Measurements from ENCODE around the gene OSBPL3. TPM values are rescaled to one million over a fixed set of nuclear protein-coding genes. Genes with fewer than 3 reads are reported as not detected.

The OSBPL3 gene
- total RNA-seq, 1 donor from 2014 or later: 9.0 TPM

DNA sequence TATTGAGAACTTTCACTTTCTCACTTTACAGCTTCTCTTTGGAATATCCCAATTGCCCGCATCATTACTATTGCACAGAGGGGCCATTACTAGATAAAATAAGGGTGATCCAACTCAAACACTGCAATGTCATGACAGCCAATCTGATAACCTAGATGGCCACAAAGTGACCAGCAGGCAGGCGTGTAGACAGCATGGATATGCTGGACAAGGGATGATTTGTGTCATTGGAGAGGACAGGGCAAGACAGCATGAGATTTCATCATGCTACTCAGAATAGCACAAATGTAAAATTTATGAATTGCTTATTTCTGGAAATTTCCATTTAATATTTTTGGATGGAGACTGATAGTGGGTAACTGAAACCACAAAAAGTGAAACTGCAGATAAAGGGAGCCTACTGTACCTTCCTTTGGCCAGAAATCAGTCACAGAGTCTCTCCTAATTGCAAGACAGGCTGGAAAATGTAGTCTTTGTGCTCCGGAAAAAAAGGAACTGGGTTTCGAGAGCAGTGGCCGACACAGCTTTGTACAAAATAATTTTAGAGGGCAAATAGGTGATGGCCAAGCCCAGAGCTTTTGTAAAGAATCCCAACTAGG is 216.6 kb downstream of the OSBPL3 start:
- no peak for ATAC-seq
- no peak for DNase-seq
- intact Hi-C loops (cut with micrococcal nuclease): no loop called here

- no peak for ATAC-seq
- no peak for DNase-seq
- intact Hi-C loops (cut with micrococcal nuclease): no loop called here
These were observed 217.2 kb downstream of the OSBPL3 start for GRCh38 chr7:24762771-24763170.

- no peak for DNase-seq
- ATAC-seq: no peak
- intact Hi-C loops (cut with micrococcal nuclease): no loop called here
These were observed 219.0 kb downstream of the OSBPL3 start for GRCh38 chr7:24760968-24761367.

DNA sequence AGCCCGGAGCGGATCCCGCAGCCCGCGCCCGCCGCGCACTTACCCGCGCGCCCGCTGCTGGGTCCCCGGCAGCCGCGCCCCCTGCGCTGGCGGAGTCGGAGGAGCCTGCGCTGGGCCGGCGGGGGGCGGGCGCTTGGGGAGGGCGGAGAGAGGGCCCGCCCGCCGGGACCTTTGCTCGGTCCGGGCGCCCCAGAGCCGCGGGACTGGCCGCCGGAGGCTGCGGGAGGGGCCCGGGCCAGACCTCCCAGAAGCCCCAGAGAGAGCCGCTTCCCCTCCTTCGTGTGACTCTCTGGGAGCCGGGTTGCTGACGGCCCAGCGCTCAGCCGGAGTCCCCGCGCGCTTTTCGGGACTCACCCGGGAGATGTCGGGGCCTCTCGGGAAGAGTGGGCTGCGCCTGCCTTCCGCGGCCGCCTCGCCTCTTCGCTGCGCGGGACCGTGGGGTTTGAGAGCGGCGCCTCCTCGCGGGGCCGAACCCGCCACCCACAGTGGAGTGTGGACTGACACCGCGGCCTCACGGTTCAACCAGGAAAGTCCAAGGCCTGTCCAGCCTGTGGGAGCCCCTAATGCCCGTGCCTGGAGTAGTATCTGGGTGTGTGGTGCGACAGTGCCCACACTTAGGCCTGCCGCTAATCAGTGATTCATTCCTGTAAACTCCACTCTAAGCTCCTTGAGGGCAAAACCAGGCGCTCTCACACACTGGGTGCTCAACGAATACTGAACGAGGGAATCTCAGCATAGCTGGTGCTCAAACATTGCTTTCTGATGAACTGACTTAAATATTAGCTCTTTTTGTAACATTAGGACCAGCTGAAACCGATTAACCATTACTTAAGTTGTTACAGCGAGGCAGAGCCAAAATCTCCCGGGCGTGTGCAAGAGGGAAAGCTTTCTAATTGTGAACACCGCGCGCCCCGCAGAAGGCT is 222.4 kb downstream of the OSBPL3 start, which contains the start of gene GSDME:
Gene GSDME, minus strand, starts transcription at position 112 of the 923 bp plus-strand sequence. CDS start 7,690 bp downstream, outside the sequence.
- intact Hi-C loops (cut with micrococcal nuclease): no loop called here
- DNase-seq: peak; percentile 83
- ATAC-seq: peak; percentile 97

DNA sequence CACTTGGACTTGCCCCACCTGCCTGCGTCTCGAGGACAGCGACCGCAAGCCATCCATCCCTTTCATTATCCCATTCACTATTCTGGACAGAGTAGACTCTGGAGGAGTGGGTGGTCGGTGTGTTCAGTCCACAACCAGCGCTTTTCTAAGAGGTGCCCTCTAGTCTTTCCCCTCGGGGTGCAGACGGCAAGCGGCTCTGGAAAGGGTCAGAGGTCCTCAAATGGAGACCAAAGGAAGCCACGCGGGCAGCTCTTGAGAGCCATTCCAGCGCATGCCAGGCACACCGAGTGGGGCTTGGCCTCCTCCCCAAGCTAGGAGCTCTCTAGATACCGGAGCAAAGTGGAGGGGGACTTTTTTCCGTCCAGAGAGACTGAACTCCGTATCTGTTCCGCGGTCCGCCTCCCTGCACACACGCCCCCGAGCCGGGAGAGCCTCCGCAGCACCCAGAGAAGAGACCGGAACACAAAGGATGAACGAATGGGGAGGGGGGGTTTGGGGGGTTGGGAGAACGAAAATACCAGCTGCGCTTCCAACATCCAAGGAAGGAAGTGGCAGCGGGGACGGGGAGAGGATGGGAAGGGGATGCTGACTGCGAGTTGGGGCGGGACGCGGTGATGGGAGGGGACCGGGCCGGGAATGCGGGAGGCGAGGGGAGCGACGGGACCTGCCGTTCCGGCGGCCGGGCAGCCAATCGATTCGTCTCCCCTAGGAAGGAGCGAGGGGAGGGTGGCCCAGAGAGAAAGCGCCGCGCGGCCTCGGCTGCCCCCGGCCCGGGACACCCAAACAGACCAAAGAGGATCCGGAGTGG is 223.2 kb downstream of the OSBPL3 start:
- peak; percentile 47 for DNase-seq
- intact Hi-C loops (cut with micrococcal nuclease): no loop called here
- ATAC-seq: peak; percentile 75

GRCh38 chr7:24755541-24756407 is 224.2 kb downstream of the OSBPL3 start:
- no peak for DNase-seq
- intact Hi-C loops (cut with micrococcal nuclease): no loop called here
- no peak for ATAC-seq

DNA sequence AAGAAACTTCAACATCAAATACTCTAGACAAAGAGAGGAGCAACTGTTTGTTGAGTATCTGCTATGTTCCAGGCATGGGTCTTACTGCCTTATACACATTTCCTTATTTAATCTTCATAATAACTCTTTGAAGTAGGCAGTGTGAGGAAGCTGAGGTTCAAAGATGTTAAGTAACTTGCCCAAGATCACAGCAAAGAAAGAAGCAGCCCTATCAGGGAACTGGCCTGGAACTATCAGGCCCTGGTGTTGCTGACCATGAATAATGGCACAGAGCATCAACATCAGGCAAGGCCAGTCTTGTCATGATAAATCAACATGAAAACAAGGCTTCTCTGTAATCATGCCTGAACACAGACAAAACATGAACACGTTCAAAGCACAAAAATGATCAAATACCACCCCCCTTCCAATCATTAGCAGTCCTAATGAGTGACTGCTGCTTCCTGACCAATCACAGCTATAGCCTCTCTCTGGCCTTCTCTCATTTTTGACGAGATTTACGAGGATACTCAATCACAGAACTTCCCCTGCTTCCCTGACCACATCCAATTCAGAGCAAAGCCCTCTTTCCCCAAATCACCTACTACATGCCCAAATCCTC is 225.0 kb downstream of the OSBPL3 start:
- intact Hi-C loops (cut with micrococcal nuclease): no loop called here
- ATAC-seq (no peak), DNase-seq (no peak)

- intact Hi-C loops (cut with micrococcal nuclease): no loop called here
- ATAC-seq: no peak
- DNase-seq: no peak
These were observed 227.7 kb downstream of the OSBPL3 start for GRCh38 chr7:24752073-24752800.

- no peak for DNase-seq
- ATAC-seq: no peak
- intact Hi-C loops (cut with micrococcal nuclease): no loop called here
These were observed 228.5 kb downstream of the OSBPL3 start for GRCh38 chr7:24751484-24751883.

- ATAC-seq (no peak), DNase-seq (no peak)
- intact Hi-C loops (cut with micrococcal nuclease): no loop called here
These were observed 229.4 kb downstream of the OSBPL3 start for GRCh38 chr7:24750441-24751055.

- intact Hi-C loops (cut with micrococcal nuclease): no loop called here
- no peak for DNase-seq
- no peak for ATAC-seq
These were observed 231.5 kb downstream of the OSBPL3 start for GRCh38 chr7:24748521-24748920.

Other genes starting within 250 kb of the OSBPL3 start
- gene GSDME, start 222.7 kb downstream of the OSBPL3 start, total RNA-seq: 5.3 TPM
- 711 TPM for gene CYCS, start 145.1 kb upstream of the OSBPL3 start, total RNA-seq
- not detected for gene NPVF, start 248.3 kb upstream of the OSBPL3 start, total RNA-seq

Measured in left ventricle myocardium superior (tissue), 1 donor.